Fibroblast of peridontal ligament (primary cell): ENCODE measurements around the gene HAND1.
"Not testable (repeated sequence)": the region's sequence is repeated elsewhere in the genome, so short reads cannot be mapped to it uniquely, and the experiment has no call there.

Experiments used
- DNase-seq: peaks from one replicate; pipeline ENCODE4 v3.0.0-alpha.2; 2010; ENCODE audit errors: extremely low read depth

The HAND1 gene

GRCh38 chr5:154478224-154478565 lies at the start of gene HAND1:
Gene HAND1, minus strand, starts transcription at chr5:154478227. Its CDS starts 219 bp downstream, at chr5:154478008.
- no peak for DNase-seq

GRCh38 chr5:154526231-154527226 lies 48.5 kb upstream of the HAND1 start:
- DNase-seq: no peak

- DNase-seq: no peak
These were observed 46.8 kb upstream of the HAND1 start for GRCh38 chr5:154524859-154525258.

GRCh38 chr5:154524181-154524580 lies 46.2 kb upstream of the HAND1 start:
- no peak for DNase-seq

- DNase-seq: no peak
These were observed 45.7 kb upstream of the HAND1 start for GRCh38 chr5:154523709-154524108.

- DNase-seq: no peak
These were observed 45.1 kb upstream of the HAND1 start for GRCh38 chr5:154523104-154523503.

- no peak for DNase-seq
These were observed 44.3 kb upstream of the HAND1 start for GRCh38 chr5:154522284-154522683.

- no peak for DNase-seq
These were observed 43.7 kb upstream of the HAND1 start for GRCh38 chr5:154521756-154522155.

GRCh38 chr5:154520861-154521453 lies 42.9 kb upstream of the HAND1 start:
- DNase-seq: no peak

GRCh38 chr5:154519359-154519758 lies 41.3 kb upstream of the HAND1 start:
- DNase-seq: peak; percentile 10

GRCh38 chr5:154518438-154518867 lies 40.4 kb upstream of the HAND1 start:
- no peak for DNase-seq

- no peak for DNase-seq
These were observed 39.9 kb upstream of the HAND1 start for GRCh38 chr5:154517810-154518437.

GRCh38 chr5:154517181-154517580 lies 39.2 kb upstream of the HAND1 start:
- DNase-seq: no peak

- no peak for DNase-seq
These were observed 38.4 kb upstream of the HAND1 start for GRCh38 chr5:154516475-154516874.

GRCh38 chr5:154515488-154515887 lies 37.5 kb upstream of the HAND1 start:
- DNase-seq: not testable (repeated sequence)

GRCh38 chr5:154514331-154514730 lies 36.3 kb upstream of the HAND1 start:
- DNase-seq: no peak

- DNase-seq: peak; percentile 4
These were observed 35.6 kb upstream of the HAND1 start for GRCh38 chr5:154513669-154514084.

GRCh38 chr5:154511984-154512383 lies 34.0 kb upstream of the HAND1 start:
- no peak for DNase-seq

- DNase-seq: no peak
These were observed 31.9 kb upstream of the HAND1 start for GRCh38 chr5:154509784-154510555.

- DNase-seq: no peak
These were observed 30.1 kb upstream of the HAND1 start for GRCh38 chr5:154508114-154508513.

GRCh38 chr5:154506716-154507080 lies 28.7 kb upstream of the HAND1 start:
- DNase-seq: no peak
